Erythroblast (primary cell): ENCODE measurements around the gene LENG8.

Source experiments
- GATA1 ChIP-seq: IDR thresholded peaks from 2 replicates; pipeline ENCODE4 v1.6.1; 2011; ENCODE audit warnings: low read depth, mild to moderate bottlenecking, control low read depth, low read length, moderate library complexity
- POLR2A ChIP-seq: IDR thresholded peaks from 2 replicates; pipeline ENCODE4 v1.6.1; 2011; ENCODE audit warnings: mild to moderate bottlenecking, low read length

- TF ChIP-seq POLR2A (no peak), GATA1 (no peak)
Measured at GRCh38 chr19:54454781-54455675, 6.0 kb downstream of the LENG8 start.
